Stimulated activated CD4-positive, alpha-beta T cell treated with anti-CD3 and anti-CD28 coated beads, Interleukin-2, amount 100 ng/mL, for 48 hours (primary cell): Measurements from ENCODE around the gene PDZD8.
A peak's percentile ranks its signal among the peaks of the same experiment; 100 is the strongest.

Experiments
- DNase-seq, 2 donors: peaks; one replicate each; pipeline ENCODE4 v3.0.0-alpha.2; 2020

PDZD8 gene, protein sequence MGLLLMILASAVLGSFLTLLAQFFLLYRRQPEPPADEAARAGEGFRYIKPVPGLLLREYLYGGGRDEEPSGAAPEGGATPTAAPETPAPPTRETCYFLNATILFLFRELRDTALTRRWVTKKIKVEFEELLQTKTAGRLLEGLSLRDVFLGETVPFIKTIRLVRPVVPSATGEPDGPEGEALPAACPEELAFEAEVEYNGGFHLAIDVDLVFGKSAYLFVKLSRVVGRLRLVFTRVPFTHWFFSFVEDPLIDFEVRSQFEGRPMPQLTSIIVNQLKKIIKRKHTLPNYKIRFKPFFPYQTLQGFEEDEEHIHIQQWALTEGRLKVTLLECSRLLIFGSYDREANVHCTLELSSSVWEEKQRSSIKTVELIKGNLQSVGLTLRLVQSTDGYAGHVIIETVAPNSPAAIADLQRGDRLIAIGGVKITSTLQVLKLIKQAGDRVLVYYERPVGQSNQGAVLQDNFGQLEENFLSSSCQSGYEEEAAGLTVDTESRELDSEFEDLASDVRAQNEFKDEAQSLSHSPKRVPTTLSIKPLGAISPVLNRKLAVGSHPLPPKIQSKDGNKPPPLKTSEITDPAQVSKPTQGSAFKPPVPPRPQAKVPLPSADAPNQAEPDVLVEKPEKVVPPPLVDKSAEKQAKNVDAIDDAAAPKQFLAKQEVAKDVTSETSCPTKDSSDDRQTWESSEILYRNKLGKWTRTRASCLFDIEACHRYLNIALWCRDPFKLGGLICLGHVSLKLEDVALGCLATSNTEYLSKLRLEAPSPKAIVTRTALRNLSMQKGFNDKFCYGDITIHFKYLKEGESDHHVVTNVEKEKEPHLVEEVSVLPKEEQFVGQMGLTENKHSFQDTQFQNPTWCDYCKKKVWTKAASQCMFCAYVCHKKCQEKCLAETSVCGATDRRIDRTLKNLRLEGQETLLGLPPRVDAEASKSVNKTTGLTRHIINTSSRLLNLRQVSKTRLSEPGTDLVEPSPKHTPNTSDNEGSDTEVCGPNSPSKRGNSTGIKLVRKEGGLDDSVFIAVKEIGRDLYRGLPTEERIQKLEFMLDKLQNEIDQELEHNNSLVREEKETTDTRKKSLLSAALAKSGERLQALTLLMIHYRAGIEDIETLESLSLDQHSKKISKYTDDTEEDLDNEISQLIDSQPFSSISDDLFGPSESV

DNA sequence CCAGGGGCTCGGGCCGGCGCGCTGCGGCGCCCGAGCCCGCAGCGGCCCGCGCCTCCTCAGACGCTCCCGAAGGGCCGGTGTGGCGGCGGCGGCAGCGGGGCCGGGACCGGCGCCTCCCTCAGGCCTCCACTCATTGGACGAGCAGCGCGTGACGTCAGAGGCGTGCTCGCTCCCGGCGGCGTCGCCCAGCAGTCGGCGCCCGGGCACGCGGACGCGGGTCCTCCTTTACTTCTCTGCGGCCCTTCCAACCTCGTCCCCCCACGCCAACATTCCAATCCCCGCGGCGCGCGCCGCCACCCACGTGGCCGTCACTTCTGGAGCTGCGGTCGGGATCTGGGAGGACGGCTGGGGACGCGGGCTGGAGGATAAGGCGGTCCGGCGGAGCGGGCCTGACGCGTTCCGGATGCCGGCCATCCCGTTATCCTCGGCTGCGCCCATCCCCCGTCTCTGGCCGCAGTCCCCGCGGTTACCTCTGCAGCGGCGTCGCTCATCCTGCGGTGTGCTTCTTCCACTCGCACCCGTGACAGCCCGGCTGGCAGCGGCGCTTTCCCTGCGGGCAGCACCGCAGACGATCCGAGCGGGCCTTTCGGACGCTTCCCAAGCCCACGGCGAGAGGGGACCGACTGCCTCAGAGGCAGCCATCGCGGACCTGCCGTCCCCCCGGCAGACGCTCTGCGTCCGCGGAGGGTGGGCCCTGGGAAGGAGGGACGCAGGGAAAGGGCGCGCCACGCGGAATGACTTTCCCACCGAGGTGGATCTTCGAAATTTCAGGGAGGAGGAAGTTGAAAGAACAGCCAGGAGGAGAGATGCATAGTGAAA lies at the start of gene PDZD8:
TSS of gene PDZD8 (minus strand) at position 81 of the 819 bp plus-strand sequence. CDS start 213 bp downstream, outside the sequence.
- DNase-seq, result peak; percentile 82 to 88

DNA sequence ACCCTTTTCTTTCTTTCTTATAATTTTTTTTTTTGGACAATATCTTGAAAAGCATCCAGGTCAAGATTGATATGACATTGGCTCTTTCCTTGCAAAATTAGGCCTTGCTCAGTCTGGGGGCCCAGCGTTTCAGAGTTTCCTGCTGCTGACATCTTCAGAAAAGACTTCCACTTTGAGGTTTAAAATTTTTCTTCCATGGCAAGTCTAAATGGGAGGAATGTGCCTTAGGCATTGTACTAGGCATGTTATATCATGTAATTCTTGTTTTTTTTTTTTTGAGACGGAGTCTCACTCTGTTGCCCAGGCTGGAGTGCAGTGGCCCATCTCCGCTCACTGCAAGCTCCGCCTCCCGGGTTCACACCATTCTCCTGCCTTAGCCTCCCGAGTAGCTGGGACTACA lies 48.9 kb upstream of the PDZD8 start:
- no peak for DNase-seq

DNA sequence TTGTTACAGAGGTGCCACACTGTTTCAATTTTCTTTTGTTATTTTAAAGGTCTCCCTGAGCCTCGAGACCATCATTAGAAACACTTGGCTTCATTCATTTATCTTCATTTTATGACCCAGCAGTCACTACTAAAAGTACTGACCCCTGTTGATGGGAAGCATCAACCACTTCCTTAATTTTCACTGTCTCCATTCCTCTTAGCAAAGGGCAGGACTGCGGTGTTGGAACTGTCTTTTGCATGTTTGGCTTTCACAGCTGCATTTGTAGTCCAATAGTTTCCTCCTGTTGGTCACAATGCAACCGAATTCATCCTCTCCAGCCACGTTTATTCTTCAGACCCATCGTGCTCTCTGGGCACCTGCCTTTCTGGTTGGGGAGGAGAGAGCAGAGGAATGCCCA lies 46.7 kb upstream of the PDZD8 start:
- DNase-seq, result no peak

DNA sequence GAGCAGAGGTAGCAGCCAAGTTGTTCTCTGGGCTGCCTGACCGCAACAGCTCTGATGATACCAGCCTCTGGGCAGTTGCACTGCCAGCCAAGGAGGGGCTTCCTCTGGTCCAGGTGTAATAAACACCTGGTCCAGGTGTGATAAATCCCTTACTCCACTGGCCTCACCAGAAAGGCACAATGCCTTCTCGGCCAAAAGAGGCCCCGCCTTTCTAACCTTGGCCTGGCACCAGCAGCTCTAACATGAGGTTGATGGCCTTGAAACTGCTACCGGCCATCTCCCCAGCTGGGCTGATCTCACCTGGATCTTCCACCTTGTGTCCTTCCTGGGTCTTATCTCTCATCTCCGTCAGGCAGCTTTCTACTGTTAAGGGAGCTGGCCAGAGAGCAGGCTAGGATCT lies 45.5 kb upstream of the PDZD8 start:
- no peak for DNase-seq

DNA sequence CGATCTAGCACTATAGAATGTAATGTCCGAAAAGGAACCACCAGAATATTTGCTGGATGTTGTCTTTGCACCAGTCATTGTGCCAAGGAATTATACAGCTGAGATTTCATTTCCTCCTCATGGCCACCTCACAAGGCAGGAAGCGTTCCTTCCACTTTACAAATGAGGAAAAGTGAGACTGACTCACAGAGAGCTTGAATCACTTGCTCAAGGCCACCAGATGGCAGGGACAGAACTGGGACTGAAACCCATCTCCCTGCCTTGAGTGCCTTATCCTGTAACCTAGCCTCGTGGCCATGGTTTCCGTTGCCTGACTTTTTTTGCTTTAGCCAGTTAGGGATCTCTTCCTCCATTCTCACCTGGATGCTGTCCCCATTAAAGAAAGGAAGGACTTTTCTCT lies 44.7 kb upstream of the PDZD8 start:
- no peak for DNase-seq

DNA sequence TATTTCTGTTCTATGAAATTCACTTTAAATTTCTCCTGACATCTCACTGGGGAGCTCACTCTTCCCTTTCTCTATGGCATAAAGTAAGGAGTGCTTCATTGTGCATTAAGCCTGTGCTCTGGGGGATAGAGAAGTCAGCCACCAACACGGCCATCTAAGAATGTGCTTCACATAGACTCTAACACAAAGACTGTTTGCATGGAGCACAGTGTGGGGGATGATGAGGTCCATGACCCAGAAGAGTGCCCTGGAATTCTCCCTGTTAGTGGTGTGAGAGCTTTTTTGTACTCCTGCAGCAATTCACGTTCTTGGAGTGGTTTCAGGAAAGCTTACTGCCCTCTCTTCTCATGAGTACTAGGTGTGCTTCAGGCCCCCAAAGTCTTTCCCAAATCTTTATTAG lies 43.9 kb upstream of the PDZD8 start:
- DNase-seq, result no peak

DNA sequence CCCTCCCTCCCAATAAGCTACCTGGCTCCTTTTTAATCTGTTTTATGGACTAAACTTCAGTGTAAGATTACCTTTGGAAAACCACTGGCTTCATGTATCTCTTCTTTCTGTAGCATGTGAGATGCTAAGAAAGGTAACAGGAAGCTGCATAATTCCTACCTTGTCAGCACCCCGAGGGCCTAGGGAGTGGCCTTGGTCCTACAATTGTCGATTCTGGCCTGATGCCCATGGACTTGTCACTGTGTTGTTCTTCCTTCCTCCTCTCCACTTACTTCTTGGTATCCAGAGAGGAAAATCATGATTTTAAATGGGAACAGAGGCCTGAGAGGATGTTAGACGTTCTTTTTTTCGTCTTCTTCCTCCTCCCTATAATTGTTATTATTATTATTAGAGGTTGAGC lies 42.9 kb upstream of the PDZD8 start:
- DNase-seq, result no peak

DNA sequence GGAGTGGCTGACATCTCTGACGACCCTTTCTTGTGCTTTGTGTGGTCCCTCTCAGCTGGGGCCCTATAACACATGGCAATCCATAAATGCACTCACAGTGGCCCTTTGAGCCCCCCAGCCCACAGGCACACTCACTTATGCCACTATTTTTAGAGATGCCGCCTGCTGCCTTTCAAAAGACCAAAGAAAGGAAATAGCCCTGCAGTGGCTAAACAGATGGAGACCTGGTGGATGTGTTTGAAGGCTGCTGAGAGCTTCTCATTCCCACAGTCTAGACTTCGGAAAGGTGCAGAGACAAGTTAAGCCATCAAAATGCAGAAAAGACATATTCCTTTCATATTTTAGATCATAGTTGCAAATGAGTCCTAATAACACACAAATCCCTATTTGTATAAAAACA lies 42.0 kb upstream of the PDZD8 start:
- DNase-seq, result no peak

DNA sequence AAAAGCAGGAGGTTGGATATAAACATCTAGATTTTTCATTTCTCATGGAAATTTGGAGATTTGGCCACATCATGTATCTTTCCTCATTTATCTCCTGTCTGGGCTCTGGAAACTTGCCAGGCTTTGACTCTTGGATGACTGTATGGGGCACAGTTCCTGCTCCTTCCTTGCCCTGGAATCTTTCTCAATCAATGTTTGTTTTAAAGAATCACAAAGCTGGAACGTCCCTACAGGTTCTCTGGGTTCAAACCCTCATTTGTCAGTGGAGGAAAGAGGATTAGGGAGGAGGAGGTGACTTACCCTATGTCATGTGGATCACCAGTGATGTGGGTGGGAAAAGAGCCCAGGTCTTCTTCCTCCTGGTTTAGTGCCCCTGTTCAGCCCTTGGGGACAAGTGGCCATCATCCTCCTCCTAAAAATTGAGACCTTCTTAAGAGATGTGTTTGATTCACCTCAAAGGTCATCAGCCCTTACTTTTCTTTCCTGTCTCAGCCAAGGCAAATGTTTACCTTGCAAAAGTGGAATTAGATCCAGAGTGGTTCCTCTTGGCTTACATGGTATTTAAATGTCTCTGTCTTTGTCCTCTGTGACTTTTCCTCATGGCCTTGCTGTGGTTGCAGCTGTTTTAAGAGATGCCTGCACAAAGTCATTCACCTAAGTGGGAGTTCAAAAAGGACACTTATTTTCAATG lies 38.8 kb upstream of the PDZD8 start:
- DNase-seq, result no peak

DNA sequence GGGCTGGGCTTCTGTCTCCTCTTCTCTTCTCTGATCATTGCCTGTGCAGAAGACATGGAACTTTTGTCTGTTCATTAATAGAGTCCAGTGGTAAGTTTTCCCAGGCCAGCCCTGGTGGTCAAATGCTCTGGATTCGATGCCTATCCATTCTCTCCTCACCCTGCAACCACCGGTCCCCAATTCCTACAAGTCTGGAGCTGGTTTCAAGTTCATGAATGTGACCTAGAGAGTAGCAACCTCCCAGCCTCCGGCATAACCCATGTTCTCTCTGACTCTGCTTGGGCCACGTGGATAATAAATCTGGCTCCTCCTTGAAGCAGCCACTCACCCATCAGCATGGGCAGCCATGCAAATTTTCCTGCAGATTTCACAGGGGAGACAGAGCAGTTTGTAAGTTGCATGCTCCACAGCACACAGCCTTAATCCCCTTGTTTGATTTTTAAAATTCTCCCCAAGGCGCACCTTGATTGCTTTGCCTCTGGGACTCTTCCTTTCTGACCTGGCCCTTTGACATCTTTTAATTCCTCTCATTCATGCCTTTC lies 37.3 kb upstream of the PDZD8 start:
- no peak for DNase-seq

DNA sequence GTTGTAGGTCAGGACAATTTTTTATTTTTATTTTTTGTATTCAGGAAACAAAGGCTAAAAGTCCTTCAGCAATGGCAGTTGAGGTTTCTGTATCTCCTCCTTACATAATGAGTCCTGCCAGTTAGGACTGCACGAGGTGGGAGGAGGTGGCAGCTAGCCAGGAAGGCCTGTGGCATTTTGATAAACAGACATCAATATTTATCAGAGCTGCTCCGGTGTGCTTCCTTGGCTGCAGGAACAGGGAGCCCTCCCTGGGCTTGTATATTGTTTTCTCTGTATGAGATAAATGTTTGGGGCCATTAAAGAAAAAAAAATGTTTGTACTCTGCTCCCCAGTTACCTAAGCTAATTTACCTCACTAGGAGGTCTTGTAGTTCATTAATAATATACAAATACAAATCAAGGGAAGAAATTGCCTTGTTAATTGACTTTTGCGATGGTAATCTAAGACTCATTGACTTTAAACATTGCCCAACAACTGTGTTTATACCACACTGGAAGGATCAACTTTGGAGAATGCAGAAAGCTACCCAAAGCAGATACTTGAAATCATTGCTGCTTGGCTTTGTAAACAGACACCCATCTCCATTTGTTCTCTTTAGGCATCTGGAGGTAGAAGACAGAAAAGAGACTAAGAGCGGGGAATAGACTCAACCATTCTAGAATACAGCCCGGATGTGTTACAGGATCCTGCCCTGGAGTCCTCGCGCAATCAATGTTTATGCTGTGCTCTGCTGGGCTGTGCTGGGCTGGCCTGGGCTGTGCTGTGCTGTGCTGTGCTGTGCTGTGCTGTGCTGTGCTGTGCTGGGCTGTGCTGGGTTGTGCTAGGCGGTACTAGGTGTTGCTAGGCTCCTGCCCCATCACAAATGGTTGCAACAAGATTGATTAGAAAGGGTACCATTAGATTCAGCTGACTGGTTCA lies 36.5 kb upstream of the PDZD8 start:
- DNase-seq, result no peak

DNA sequence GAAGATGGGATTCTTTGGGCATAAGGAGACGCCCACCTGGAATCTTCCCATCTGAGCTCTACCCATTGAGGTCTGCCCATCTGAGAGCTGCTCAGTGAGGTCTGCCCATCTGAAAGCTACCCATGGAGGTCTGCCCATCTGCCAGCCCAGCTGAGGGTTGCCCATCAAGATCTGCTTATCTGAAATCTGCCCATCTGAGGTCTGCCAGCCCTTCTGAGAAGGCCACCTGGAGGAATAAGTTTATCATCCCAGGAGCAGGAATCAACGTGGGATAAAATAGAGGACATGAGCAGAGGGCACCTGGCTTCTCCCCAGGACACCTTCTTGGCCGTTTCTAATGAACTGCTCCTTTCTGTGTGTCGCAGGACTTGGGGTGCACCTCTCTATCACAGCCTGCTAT lies 35.3 kb upstream of the PDZD8 start:
- DNase-seq, result no peak

DNA sequence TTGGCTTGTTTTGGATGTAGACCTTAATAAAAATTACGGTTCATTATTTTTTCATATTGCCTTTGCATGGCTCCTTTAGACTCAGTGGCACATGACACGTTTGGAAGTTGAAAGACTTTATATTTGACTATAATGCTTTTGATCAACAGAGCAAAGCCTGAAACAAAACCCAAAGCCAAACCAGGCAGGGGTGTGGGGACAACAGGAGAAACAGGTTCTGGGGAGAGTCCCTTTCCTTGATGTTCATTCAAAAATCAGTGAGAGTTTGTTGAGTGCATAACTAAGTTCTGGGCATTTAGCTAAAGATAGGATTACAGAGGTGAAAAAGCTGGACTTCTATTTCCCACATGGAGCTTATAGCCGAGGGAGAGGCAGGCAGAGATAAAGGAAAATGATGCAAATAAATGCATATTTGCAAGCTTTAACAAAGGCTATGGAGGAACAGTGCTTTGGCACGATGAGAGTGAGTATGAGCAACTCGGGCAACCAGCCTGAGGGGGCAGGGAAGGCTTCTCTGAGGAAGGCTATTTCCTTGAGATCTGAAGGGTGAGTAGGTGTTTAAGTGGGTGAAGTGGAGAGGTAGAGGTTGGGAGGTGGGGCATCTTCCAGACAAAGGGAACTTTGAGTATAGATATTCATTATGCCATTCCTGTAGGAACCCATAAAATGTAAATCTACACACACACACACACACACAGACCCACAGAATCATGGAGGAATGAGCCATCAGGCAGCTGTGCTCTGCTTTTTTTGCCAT lies 34.5 kb upstream of the PDZD8 start:
- no peak for DNase-seq

DNA sequence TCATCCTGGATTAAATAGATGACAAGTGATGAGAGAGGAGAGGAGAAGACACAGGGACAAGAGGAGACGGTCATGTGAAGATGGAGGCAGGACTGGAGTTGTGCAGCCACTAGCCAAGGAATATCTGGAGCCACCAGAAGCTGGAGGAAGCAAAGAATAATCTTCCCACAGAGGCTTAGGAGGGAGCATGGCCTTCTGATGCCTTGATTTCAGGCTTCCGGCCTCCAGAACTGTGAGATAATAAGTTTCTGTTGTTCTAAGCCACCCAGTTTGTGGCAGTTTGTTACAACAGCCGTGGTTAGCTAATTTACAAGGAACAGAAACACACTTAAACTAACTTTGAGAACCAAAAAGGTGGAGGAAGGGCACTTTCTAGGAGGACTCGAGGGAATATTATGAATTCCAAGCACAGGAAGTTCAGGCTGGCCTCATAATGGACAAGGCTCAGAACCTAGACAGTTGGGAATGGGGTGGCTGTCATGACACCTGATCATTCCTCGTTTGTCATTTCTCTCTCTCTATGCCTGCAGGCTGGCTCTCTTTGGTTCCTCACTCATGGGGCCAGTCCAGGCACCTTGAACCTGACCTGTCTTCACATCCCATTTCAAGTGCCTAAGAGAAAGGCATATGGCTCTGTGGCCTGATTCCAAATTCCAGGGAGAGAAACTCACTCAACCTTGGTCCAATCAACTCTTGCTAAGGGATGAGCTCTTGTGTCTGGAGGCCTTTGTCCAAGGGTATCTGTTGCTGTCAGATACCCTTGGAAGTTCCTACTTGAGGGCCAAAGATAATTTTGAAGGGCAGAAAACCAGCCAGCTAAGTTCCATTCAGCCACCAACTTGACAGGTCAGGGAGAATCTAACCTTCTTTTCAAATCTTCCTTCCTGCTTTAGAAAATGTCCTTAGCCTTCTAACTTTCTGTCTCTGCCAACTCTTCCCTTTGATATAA lies 33.5 kb upstream of the PDZD8 start:
- no peak for DNase-seq

DNA sequence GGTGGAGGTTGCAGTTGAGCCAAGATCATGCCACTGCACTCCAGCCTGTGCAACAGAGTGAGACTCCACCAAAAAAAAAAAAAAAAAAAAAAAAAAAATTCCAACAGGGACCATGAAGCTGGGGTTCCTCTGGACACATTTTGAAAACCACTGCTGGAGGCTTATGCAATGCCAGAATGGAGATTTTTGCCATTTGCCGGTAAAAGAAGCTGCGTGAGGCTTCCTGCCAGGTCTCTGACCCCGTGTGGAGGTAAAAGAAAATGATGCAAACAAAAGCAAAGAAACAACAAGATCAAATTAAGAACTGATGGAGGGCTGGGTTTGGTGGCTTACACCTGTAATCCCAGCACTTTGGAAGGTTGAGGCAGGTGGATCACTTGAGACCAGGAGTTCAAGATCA lies 30.5 kb upstream of the PDZD8 start:
- no peak for DNase-seq

DNA sequence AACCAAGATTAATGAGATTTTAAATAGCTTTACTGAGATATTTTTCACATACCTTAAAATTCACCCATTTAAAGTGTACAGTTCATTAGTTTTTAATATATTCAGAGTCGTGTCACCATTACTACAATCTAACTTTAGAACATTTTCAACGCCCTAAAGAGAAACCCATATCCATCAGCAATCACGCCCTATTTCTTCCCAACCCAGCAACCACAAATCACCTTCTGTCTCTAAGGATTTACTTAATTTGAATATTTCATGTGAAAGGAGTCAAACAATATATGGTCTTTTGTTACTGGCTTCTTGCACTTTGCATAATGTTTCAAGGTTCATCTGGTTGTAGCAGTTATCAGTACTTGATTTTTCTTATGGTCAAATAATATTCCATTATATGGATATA lies 25.1 kb upstream of the PDZD8 start:
- DNase-seq, result no peak

DNA sequence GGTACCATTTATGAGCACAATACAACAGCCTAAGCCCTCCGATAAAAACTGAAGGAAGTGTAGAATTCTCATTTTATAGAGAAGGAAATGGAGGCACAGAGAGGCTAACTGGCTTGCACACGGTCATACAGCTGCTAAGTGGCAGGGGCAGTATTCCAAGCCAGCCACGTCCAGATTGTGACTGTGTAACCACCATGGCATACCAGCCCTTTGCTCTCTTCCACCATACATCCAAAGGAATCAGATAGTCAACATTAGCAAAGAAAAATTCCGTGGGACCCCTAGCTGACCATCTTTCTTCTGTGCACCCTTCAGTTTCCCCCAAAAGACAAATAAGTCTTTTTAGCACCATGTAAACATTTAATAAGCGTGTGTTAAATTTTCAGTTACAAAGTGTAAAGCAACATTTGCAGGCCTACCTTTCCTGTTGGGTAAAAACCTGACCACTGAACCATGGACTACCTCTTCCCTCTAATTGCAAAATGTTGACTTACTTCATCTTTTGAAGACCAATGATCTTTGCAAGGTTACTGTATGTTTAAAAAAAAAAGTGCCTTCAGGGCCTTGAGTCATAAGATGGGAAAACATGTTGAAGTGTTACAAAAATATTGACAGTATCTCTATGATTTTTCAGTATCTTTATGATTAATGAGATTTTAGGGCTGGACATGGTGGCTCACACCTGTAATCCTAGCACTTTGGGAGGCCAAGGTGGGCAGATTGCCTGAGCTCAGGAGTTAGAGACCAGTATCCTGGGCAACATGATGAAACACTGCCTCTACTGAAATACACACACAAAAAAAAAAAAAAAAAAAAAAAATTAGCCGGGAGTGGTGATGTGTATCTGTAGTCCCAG lies 24.3 kb upstream of the PDZD8 start:
- no peak for DNase-seq

DNA sequence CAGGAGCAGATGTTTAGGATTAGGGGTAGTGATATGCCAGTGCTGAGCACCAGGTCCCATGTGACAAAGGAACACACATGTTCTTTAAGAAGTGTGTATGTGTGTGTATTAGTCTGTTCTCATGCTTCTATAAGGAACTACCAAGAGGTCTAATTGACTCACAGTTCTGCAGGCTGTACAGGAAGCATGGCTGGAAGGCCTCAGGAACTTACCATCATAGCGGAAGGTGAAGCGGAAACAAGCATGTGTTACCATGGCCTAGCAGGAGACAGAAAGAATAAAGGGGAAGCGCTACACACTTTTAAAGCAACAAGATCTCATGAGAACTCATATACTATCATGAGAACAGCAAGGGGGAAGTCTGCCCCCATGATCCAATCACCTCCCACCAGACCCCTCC lies 22.8 kb upstream of the PDZD8 start:
- no peak for DNase-seq
